HL-60 (cell line): ENCODE results near the gene CERS6.

ENCODE experiments used
- CTCF ChIP-seq: IDR thresholded peaks from one replicate; pipeline ENCODE4 v1.5.1; 2011; ENCODE audit warnings: low read length, control low read depth, inconsistent platforms; ENCODE audit not compliant: insufficient read depth
- REST ChIP-seq: IDR thresholded peaks from 2 replicates; pipeline ENCODE4 v1.6.1; 2012; ENCODE audit warnings: low read depth; ENCODE audit not compliant: insufficient replicate concordance

- TF ChIP-seq CTCF = no peak
- no peak for TF ChIP-seq REST
Measured at GRCh38 chr2:168702579-168702978, 246.5 kb downstream of the CERS6 start.
